Measurements from ENCODE around the gene LIN28B.

GRCh38 chr6:105069821-105070445, 113.0 kb downstream of the LIN28B start:
- TF ChIP-seq POLR2A (IDR thresholded peaks at IDR 0.05; ENCODE audit: borderline replicate concordance, extremely low read depth, insufficient read depth, insufficient read length) (no peak), POLR2AphosphoS5 (IDR thresholded peaks at IDR 0.05; ENCODE audit: low read depth, low read length) (no peak), MAX (IDR thresholded peaks at IDR 0.05) (no peak), CTCF (IDR thresholded peaks at IDR 0.05 in 2 of 3, conservative IDR thresholded peaks at IDR 0.05 in 1 of 3; ENCODE audit: borderline replicate concordance in 1 of 3, insufficient read depth in 1 of 3, low read depth in 2 of 3, low read length in 2 of 3) (no peak), EZH2 (IDR thresholded peaks at IDR 0.05) (no peak), ZNF274 (IDR thresholded peaks at IDR 0.05; ENCODE audit: low read depth, low read length) (no peak), REST (IDR thresholded peaks at IDR 0.05; ENCODE audit: low read depth) (no peak), YY1 (IDR thresholded peaks at IDR 0.05; ENCODE audit: extremely low read depth, insufficient replicate concordance, low read depth, low read length) (no peak), SIN3A (IDR thresholded peaks at IDR 0.05; ENCODE audit: low read depth) (no peak), JUND (IDR thresholded peaks at IDR 0.05) (no peak), TCF7L2 (IDR thresholded peaks at IDR 0.05; ENCODE audit: borderline replicate concordance, extremely low read depth, insufficient read depth, insufficient read length) (no peak), EZH2phosphoT487 (IDR thresholded peaks at IDR 0.05; ENCODE audit: borderline replicate concordance) (no peak)

All from HCT116 (cell line).